Endometrial microvascular endothelial cells (primary cell): ENCODE results near the gene CEP41. TPM values are rescaled to one million over a fixed set of nuclear protein-coding genes. Genes with fewer than 3 reads are reported as not detected.

Source experiments
- in situ Hi-C: cut with HindIII; loops from 2 replicates; pipeline ENCODE4 v1.10.0; 2017; ENCODE audit warnings: low sequenced_read_pairs, low pct_unique_long_range_greater_than_20kb; ENCODE audit errors: inconsistent ontology term
- total RNA-seq: library from RNA; depleted of rRNA; stranded (reverse); fragments of >200 nt; gene quantifications from one replicate; pipeline ENCODE4 v1.2.3, GENCODE V29; 2015; ENCODE audit errors: inconsistent ontology term

Gene CEP41
- total RNA-seq, 1 donor from 2014 or later, result 13.7 TPM

GRCh38 chr7:130363026-130363847, 77.6 kb downstream of the CEP41 start:
- in situ Hi-C loops, result no loop called here

- in situ Hi-C loops, result no loop called here
These were observed 78.5 kb downstream of the CEP41 start for GRCh38 chr7:130362251-130362816.

- in situ Hi-C loops, result no loop called here
These were observed 79.1 kb downstream of the CEP41 start for GRCh38 chr7:130361681-130362080.

- in situ Hi-C loops, result no loop called here
These were observed 80.3 kb downstream of the CEP41 start for GRCh38 chr7:130360518-130360917.

GRCh38 chr7:130359276-130359857, 81.4 kb downstream of the CEP41 start:
- in situ Hi-C loops, result no loop called here

GRCh38 chr7:130358471-130358870, 82.3 kb downstream of the CEP41 start:
- in situ Hi-C loops, result no loop called here

GRCh38 chr7:130356876-130357611, 83.8 kb downstream of the CEP41 start:
- in situ Hi-C loops, result no loop called here

GRCh38 chr7:130356121-130356875, 84.5 kb downstream of the CEP41 start:
- in situ Hi-C loops, result no loop called here

GRCh38 chr7:130353196-130353595, 87.6 kb downstream of the CEP41 start:
- in situ Hi-C loops, result no loop called here

GRCh38 chr7:130352194-130353074, 88.4 kb downstream of the CEP41 start:
- in situ Hi-C loops, result no loop called here

GRCh38 chr7:130351791-130352090, 89.1 kb downstream of the CEP41 start:
- in situ Hi-C loops, result no loop called here

- in situ Hi-C loops, result no loop called here
These were observed 89.6 kb downstream of the CEP41 start for GRCh38 chr7:130350945-130351790.

GRCh38 chr7:130349911-130350782, 90.7 kb downstream of the CEP41 start:
- in situ Hi-C loops, result no loop called here

GRCh38 chr7:130346941-130347340, 93.9 kb downstream of the CEP41 start:
- in situ Hi-C loops, result no loop called here

GRCh38 chr7:130346177-130346905, 94.5 kb downstream of the CEP41 start:
- in situ Hi-C loops, result no loop called here

- in situ Hi-C loops, result no loop called here
These were observed 95.1 kb downstream of the CEP41 start for GRCh38 chr7:130345725-130346124.
